ENCODE measurements around the gene TSHB. TPM values are rescaled to one million over a fixed set of nuclear protein-coding genes. Genes with fewer than 3 reads are reported as not detected.

The TSHB gene
- total and polyA plus RNA-seq, 2 experiments from 2014 or later, result not detected

GRCh38 chr1:115082949-115083348, 53.3 kb downstream of the TSHB start:
- WGBS, 2 experiments (ENCODE audit: low coverage in 1 of 2, low lambda C conversion rate in 2 of 2, missing lambda C conversion rate in 2 of 2), result 55 to 59% methylated on average over 6 of the region's 6 CpGs
- no peaks in the 10 kb centered on the region for H3K79me2 ChIP-seq (ENCODE audit: insufficient read depth)

More at GRCh38 chr1:115082949-115083348, 53.3 kb downstream of the TSHB start:
- H2AFZ ChIP-seq, result no peak overlapping the region
- H3K27ac ChIP-seq, result no peak overlapping the region
- H3K36me3 ChIP-seq (ENCODE audit: low read depth), result no peaks in the 10 kb centered on the region
- in situ Hi-C loops (cut with MboI), result no loop called here
- no peaks in the 10 kb centered on the region for H3K4me1 ChIP-seq (ENCODE audit: insufficient read depth)
- no peak overlapping the region for H3K4me2 ChIP-seq (ENCODE audit: unreplicated experiment)
- no peak overlapping the region for H3K9ac ChIP-seq
- no peaks in the 10 kb centered on the region for H3K27me3 ChIP-seq (replicated peaks; ENCODE audit: insufficient read depth)
- H3F3A ChIP-seq (ENCODE audit: insufficient read depth), result peaks cover under 1% of the 10 kb centered on the region
- DNase-seq, result no peak
- H4K20me1 ChIP-seq (ENCODE audit: insufficient read depth), result no peaks in the 10 kb centered on the region
- no peaks in the 10 kb centered on the region for H3K9me2 ChIP-seq (ENCODE audit: insufficient read depth)
- no peak overlapping the region for H3K4me3 ChIP-seq
- H3K9me3 ChIP-seq (ENCODE audit: low read depth), result no peaks in the 10 kb centered on the region
- TF ChIP-seq EZH2phosphoT487 (IDR thresholded peaks at IDR 0.05; ENCODE audit: insufficient read depth, low read depth), result no peak
- no peak for TF ChIP-seq EZH2 (IDR thresholded peaks at IDR 0.05; ENCODE audit: insufficient read depth, poor library complexity, severe bottlenecking)

Other genes starting within 250 kb of the TSHB start
- gene SIKE1, start 249.1 kb upstream of the TSHB start, total RNA-seq (2014; rRNA removed; shearing (Covaris generic)), result 70.3 and 106 TPM in 2 replicates
- gene SIKE1, start 249.1 kb upstream of the TSHB start, polyA plus RNA-seq (2016; fragmentation: Nextera tagmentation; extraction: Ambion mirVana), result 50.9 and 53.0 TPM in 2 replicates
- gene SYCP1, start 175.0 kb upstream of the TSHB start, total RNA-seq (2014; rRNA removed; shearing (Covaris generic)), result not detected in 2 replicates
- not detected in 2 replicates for gene SYCP1, start 175.0 kb upstream of the TSHB start, polyA plus RNA-seq (2016; fragmentation: Nextera tagmentation; extraction: Ambion mirVana)
- gene TSPAN2, start 59.7 kb downstream of the TSHB start, total RNA-seq (2014; rRNA removed; shearing (Covaris generic)), result 2.7 and 9.0 TPM in 2 replicates
- gene TSPAN2, start 59.7 kb downstream of the TSHB start, polyA plus RNA-seq (2016; fragmentation: Nextera tagmentation; extraction: Ambion mirVana), result 8.1 and 10.1 TPM in 2 replicates

Measured in GM23248 (cell line).